Smooth muscle cell (in vitro differentiated cells): ENCODE measurements around the gene UROC1. TPM values are rescaled to one million over a fixed set of nuclear protein-coding genes. Genes with fewer than 3 reads are reported as not detected.

Source experiments
- DNase-seq: peaks from one replicate; lab custom pipeline; 2025; ENCODE audit not compliant: unreplicated experiment; lab: John Stamatoyannopoulos, UW
- H2AFZ ChIP-seq: fragments of 200-600 bp; sonication (generic); 2 replicates; pipeline ENCODE4 v1.6.0; 2016; ENCODE audit warnings: antibody characterized with exemption, low read depth, mild to moderate bottlenecking
- H3F3A ChIP-seq: fragments of 200-600 bp; sonication (generic); 2 replicates; pipeline ENCODE4 v1.6.0; 2017; ENCODE audit warnings: antibody characterized with exemption, low read depth
- H3K27ac ChIP-seq: fragments of 200-600 bp; sonication (generic); 2 replicates; pipeline ENCODE4 v1.5.1; 2016; ENCODE audit warnings: low read depth, mild to moderate bottlenecking
- H3K27me3 ChIP-seq: fragments of 200-600 bp; sonication (generic); 2 replicates; pipeline ENCODE4 v1.6.1; 2016; ENCODE audit warnings: low read depth, mild to moderate bottlenecking
- H3K36me3 ChIP-seq: fragments of 200-600 bp; sonication (generic); 2 replicates; pipeline ENCODE4 v1.5.1; 2016; ENCODE audit warnings: low read depth
- H3K4me1 ChIP-seq: fragments of 200-600 bp; sonication (generic); 2 replicates; pipeline ENCODE4 v1.5.1; 2016; ENCODE audit warnings: low read depth
- H3K4me2 ChIP-seq: fragments of 200-600 bp; sonication (generic); 2 replicates; pipeline ENCODE4 v1.6.0; 2016; ENCODE audit warnings: mild to moderate bottlenecking
- H3K4me3 ChIP-seq: fragments of 200-600 bp; sonication (generic); 2 replicates; pipeline ENCODE4 v1.5.1; 2016; ENCODE audit warnings: mild to moderate bottlenecking
- H3K79me2 ChIP-seq: fragments of 200-600 bp; sonication (generic); 2 replicates; pipeline ENCODE4 v1.6.0; 2016; ENCODE audit warnings: low read depth, mild to moderate bottlenecking
- H3K9ac ChIP-seq: fragments of 200-600 bp; sonication (generic); 2 replicates; pipeline ENCODE4 v1.6.0; 2016; ENCODE audit warnings: low read depth
- H3K9me3 ChIP-seq: fragments of 200-600 bp; sonication (generic); replicated peaks from 2 replicates; pipeline ENCODE4 v1.5.1; 2016; ENCODE audit warnings: low read depth
- H4K20me1 ChIP-seq: fragments of 200-600 bp; sonication (generic); 2 replicates; pipeline ENCODE4 v1.6.0; 2016; ENCODE audit warnings: low read depth
- WGBS: methylation state at CpG from one replicate; pipeline ENCODE4 v1.1.7; 2016; ENCODE audit warnings: low lambda C conversion rate; 5-methylcytosine and 5-hydroxymethylcytosine counted together
- polyA plus RNA-seq: library from polyadenylated mRNA; unstranded; fragments of >200 nt; fragmentation: Nextera tagmentation; extraction: Ambion mirVana; gene quantifications from 2 replicates; pipeline ENCODE4 v1.2.1, GENCODE V29; 2016
- total RNA-seq: library from RNA; depleted of rRNA; stranded (reverse); fragments of >200 nt; gene quantifications from 2 replicates; pipeline ENCODE4 v1.2.3, GENCODE V29; 2014
- TF ChIP-seq, protein P1 (sequence below): fragments of 200-600 bp; sonication (generic); IDR thresholded peaks from 2 replicates; pipeline ENCODE4 v1.5.1; 2017; ENCODE audit warnings: borderline replicate concordance, mild to moderate bottlenecking, antibody characterized with exemption; ENCODE audit not compliant: insufficient read depth, poor library complexity, severe bottlenecking

The UROC1 gene
- not detected in 2 replicates for total RNA-seq
- polyA plus RNA-seq, result not detected in 2 replicates

GRCh38 chr3:126517291-126517951, at the start of gene UROC1:
Gene UROC1 (minus strand): TSS chr3:126517773. CDS start chr3:126517719, 54 bp downstream.
- peaks cover 8% of the 10 kb centered on the region for H3K27me3 ChIP-seq
- no peak for DNase-seq
- WGBS, result 92% methylated on average over 16 of the region's 16 CpGs
- TF ChIP-seq, protein P1, sequence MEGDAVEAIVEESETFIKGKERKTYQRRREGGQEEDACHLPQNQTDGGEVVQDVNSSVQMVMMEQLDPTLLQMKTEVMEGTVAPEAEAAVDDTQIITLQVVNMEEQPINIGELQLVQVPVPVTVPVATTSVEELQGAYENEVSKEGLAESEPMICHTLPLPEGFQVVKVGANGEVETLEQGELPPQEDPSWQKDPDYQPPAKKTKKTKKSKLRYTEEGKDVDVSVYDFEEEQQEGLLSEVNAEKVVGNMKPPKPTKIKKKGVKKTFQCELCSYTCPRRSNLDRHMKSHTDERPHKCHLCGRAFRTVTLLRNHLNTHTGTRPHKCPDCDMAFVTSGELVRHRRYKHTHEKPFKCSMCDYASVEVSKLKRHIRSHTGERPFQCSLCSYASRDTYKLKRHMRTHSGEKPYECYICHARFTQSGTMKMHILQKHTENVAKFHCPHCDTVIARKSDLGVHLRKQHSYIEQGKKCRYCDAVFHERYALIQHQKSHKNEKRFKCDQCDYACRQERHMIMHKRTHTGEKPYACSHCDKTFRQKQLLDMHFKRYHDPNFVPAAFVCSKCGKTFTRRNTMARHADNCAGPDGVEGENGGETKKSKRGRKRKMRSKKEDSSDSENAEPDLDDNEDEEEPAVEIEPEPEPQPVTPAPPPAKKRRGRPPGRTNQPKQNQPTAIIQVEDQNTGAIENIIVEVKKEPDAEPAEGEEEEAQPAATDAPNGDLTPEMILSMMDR, result no peak
- H3K79me2 ChIP-seq, result no peaks in the 10 kb centered on the region
- no peaks in the 10 kb centered on the region for H3K9me3 ChIP-seq
- no peak within 1 kb of the TSS for H2AFZ ChIP-seq
- no peaks in the 10 kb centered on the region for H4K20me1 ChIP-seq
- H3F3A ChIP-seq, result no peaks in the 10 kb centered on the region
- H3K36me3 ChIP-seq, result no peaks in the 10 kb centered on the region
- H3K27ac ChIP-seq, result no peak within 1 kb of the TSS
- no peaks in the 10 kb centered on the region for H3K4me1 ChIP-seq
- H3K9ac ChIP-seq, result no peak within 1 kb of the TSS
- no peak within 1 kb of the TSS for H3K4me3 ChIP-seq
- no peak within 1 kb of the TSS for H3K4me2 ChIP-seq

DNA sequence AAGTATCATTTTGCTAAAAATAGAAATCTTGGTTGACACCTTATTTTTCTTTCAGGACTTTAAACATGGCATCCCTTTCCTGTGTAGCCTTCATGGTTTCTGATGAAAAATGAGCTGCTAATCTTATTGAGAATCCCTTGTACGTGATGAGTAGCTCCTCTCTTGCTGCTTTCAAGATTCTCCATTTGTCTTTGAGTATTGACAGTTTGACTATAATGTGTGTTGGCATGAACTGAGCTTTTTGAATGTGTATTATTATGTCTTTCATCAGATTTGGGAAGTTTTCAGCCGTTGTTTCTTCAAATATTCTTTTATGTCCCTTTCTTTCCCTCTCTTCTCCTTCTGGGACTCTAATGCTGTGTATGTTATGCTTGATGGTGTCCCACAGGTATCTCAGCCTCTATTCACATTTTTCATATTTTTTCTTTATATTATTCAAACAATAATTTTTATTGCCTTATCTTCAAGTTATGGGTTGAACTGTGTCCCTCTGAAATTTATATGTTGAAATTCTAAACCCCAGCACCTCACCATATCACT, 45.2 kb upstream of the UROC1 start:
- Histone ChIP-seq H3K27ac (no peak overlapping the region), H3K4me3 (no peak overlapping the region), H3K27me3 (peaks cover 10% of the 10 kb centered on the region), H3K36me3 (no peaks in the 10 kb centered on the region), H3K79me2 (no peaks in the 10 kb centered on the region), H3K9me3 (no peaks in the 10 kb centered on the region), H3K9ac (no peak overlapping the region), H4K20me1 (no peaks in the 10 kb centered on the region), H3K4me1 (no peaks in the 10 kb centered on the region), H2AFZ (no peak overlapping the region), H3F3A (no peaks in the 10 kb centered on the region), H3K4me2 (no peak overlapping the region)
- WGBS, result 46% methylated on average over 2 of the region's 2 CpGs
- TF ChIP-seq, protein P1, result no peak
- no peak for DNase-seq

DNA sequence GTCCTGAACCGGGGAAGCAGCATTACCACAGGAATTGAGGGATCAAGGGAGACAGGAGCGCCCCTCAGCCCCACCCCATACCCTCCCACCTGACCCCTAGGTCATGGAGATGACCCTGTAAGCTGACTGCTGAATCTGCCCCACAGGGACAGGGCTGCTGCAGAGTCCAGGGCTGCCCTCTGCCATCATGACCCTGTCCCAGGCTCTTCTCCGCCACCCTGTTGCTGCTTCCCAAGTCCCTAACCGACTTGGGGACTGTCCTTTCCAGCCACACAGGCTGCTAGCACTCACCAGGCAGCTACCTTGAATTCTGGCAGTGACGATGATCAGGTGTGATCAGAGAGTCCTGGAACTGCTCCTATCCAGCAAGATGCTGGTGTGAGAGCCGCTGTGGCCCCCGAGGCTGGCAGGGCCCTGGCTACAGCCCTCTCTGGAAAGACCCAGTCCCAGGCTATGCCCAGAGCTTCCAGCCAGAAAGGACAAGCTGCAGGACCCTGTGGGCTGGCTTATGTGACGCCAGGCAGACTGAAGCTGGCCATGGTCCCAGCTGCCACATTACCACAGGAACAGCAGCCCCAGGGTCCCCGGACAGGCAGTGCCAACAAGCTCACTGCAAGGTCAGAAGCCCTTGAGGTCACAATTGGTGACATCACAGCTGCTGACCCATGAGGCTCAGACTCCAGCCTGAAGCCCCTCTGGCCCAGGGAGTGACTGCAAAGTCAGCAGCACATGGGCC, 40.9 kb upstream of the UROC1 start, which contains the start of gene C3orf22:
Gene C3orf22, minus strand, starts transcription at position 597 of the 736 bp plus-strand sequence. CDS start 5,542 bp downstream, outside the sequence.
- 82% methylated on average over 9 of the region's 9 CpGs for WGBS
- Histone ChIP-seq H3K27ac (no peak within 1 kb of the TSS), H3K4me2 (no peak within 1 kb of the TSS), H2AFZ (no peak within 1 kb of the TSS), H3K9ac (no peak within 1 kb of the TSS), H3K4me1 (no peaks in the 10 kb centered on the region), H3K79me2 (no peaks in the 10 kb centered on the region), H3K36me3 (no peaks in the 10 kb centered on the region), H3K27me3 (peaks cover 3% of the 10 kb centered on the region), H4K20me1 (no peaks in the 10 kb centered on the region), H3K4me3 (no peak within 1 kb of the TSS), H3F3A (no peaks in the 10 kb centered on the region), H3K9me3 (no peaks in the 10 kb centered on the region)
- TF ChIP-seq, protein P1, result no peak
- no peak for DNase-seq
